Calu3 (cell line): ENCODE data around the gene SHD. TPM values are rescaled to one million over a fixed set of nuclear protein-coding genes. Genes with fewer than 3 reads are reported as not detected.

ENCODE experiments used
- total RNA-seq: library from RNA; stranded (reverse); gene quantifications from 2 replicates; pipeline ENCODE4 v1.2.3, GENCODE V29; 2022

The SHD gene
- total RNA-seq, 1 experiment from 2014 or later, result not detected

Other genes with a start within 250 kb of the SHD start
- 38.0 and 44.7 TPM in 2 replicates for gene ZBTB7A, start 212.4 kb upstream of the SHD start, total RNA-seq
- 113 and 114 TPM in 2 replicates for gene MAP2K2, start 155.1 kb upstream of the SHD start, total RNA-seq
- 0.14 and 0.44 TPM in 2 replicates for gene CREB3L3, start 125.6 kb upstream of the SHD start, total RNA-seq
- gene SIRT6, start 96.7 kb upstream of the SHD start, total RNA-seq, result 22.9 and 26.6 TPM in 2 replicates
- gene ANKRD24, start 96.6 kb upstream of the SHD start, total RNA-seq, result 0.76 and 1.4 TPM in 2 replicates
- gene EBI3, start 49.7 kb upstream of the SHD start, total RNA-seq, result 1.2 and 1.6 TPM in 2 replicates
- gene YJU2, start 32.2 kb upstream of the SHD start, total RNA-seq, result 7.8 and 10.4 TPM in 2 replicates
- gene TMIGD2, start 23.1 kb downstream of the SHD start, total RNA-seq, result not detected in 2 replicates
- gene FSD1, start 25.3 kb downstream of the SHD start, total RNA-seq, result 1.2 and 1.9 TPM in 2 replicates
- 28.7 and 30.5 TPM in 2 replicates for gene STAP2, start 59.6 kb downstream of the SHD start, total RNA-seq
- gene MPND, start 64.3 kb downstream of the SHD start, total RNA-seq, result 15.3 and 21.1 TPM in 2 replicates
- 40.7 and 42.0 TPM in 2 replicates for gene SH3GL1, start 121.3 kb downstream of the SHD start, total RNA-seq
- 37.2 and 43.3 TPM in 2 replicates for gene CHAF1A, start 123.4 kb downstream of the SHD start, total RNA-seq
- 38.9 and 47.1 TPM in 2 replicates for gene UBXN6, start 178.5 kb downstream of the SHD start, total RNA-seq
- gene HDGFL2, start 193.0 kb downstream of the SHD start, total RNA-seq, result 31.9 and 40.6 TPM in 2 replicates
- 1.1 and 2.3 TPM in 2 replicates for gene PLIN4, start 239.2 kb downstream of the SHD start, total RNA-seq